Lung (tissue), 12 donors: ENCODE results near the gene JAG2. TPM values are rescaled to one million over a fixed set of nuclear protein-coding genes. Genes with fewer than 3 reads are reported as not detected.

ENCODE experiments used
- ATAC-seq: fragments of 200-7000 bp; cut with Tn5 transposase; one replicate; pipeline ENCODE4 v1.9.1; 2020; ENCODE audit warnings: moderate number of reproducible peaks; ENCODE audit not compliant: insufficient read depth, low FRiP score
- DNase-seq, 3 donors: peaks; one replicate each; pipeline ENCODE4 v3.0.0-alpha.2; 2013 to 2017
- H3K27ac ChIP-seq, 2 donors: one replicate each; pipeline ENCODE4 v1.5.1; 2013; ENCODE audit warnings: mild to moderate bottlenecking in 2 of 2, moderate library complexity in 2 of 2, control low read depth in 1 of 2, inconsistent platforms in 1 of 2, low read depth in 1 of 2, low read length in 1 of 2
- H3K27me3 ChIP-seq, 3 donors: one replicate each; pipeline ENCODE4 v1.5.1; 2013; ENCODE audit warnings: low read length in 2 of 3; ENCODE audit not compliant: control insufficient read depth in 3 of 3, insufficient read depth in 3 of 3
- H3K36me3 ChIP-seq, 4 donors: one replicate each; pipeline ENCODE4 v1.5.1; 2013; ENCODE audit warnings: low read length in 4 of 4, mild to moderate bottlenecking in 1 of 4, moderate library complexity in 1 of 4; ENCODE audit not compliant: control insufficient read depth in 4 of 4, insufficient read depth in 4 of 4
- H3K4me1 ChIP-seq, 5 donors: one replicate each; pipeline ENCODE4 v1.5.1; 2013; ENCODE audit warnings: low read length in 5 of 5, mild to moderate bottlenecking in 2 of 5, moderate library complexity in 1 of 5; ENCODE audit not compliant: control insufficient read depth in 5 of 5, insufficient read depth in 5 of 5
- H3K4me3 ChIP-seq: one replicate; pipeline ENCODE4 v1.5.1; 2013; ENCODE audit warnings: mild to moderate bottlenecking, control low read depth, moderate library complexity
- H3K9ac ChIP-seq, 2 donors: one replicate each; pipeline ENCODE4 v1.5.1; 2013; ENCODE audit warnings: low read length in 2 of 2, control low read depth in 1 of 2; ENCODE audit not compliant: insufficient read depth in 1 of 2
- H3K9me3 ChIP-seq, 4 donors: one replicate each; pipeline ENCODE4 v1.5.1; 2013; ENCODE audit warnings: low read length in 3 of 4, mild to moderate bottlenecking in 1 of 4, moderate library complexity in 1 of 4; ENCODE audit not compliant: control insufficient read depth in 4 of 4, insufficient read depth in 3 of 4
- CTCF ChIP-seq: IDR thresholded peaks from 2 replicates; pipeline ENCODE4 v1.5.1; 2012; ENCODE audit warnings: mild to moderate bottlenecking; ENCODE audit errors: control extremely low read depth, extremely low read depth
- WGBS, 2 donors: extraction: QIAGEN DNeasy Blood & Tissue Kit; methylation state at CpG; one replicate each; pipeline ENCODE4 v1.1.7; 2013; 5-methylcytosine and 5-hydroxymethylcytosine counted together
- polyA plus RNA-seq, 2 donors: library from polyadenylated mRNA; stranded (reverse); fragments of 200-250 nt; gene quantifications; one replicate each; pipeline ENCODE4 v1.2.1, GENCODE V29; 2013
- total RNA-seq, 2 donors: library from RNA; depleted of rRNA in 1 of 2; stranded (reverse); fragments of >200 nt in 1 of 2; gene quantifications; one replicate each; pipeline ENCODE4 v1.2.1, GENCODE V29; 2014 to 2021
- donor health status: control.
- donor health status: control.
- donor health status: Bipolar disorder and iron deficiency.
- donor health status: healthy.
- donor health status: DM: yes; HTN: yes; CAD: no.

Gene JAG2
- total and polyA plus RNA-seq, 4 donors, result 14.1 to 35.1 (median 27.8) TPM

DNA sequence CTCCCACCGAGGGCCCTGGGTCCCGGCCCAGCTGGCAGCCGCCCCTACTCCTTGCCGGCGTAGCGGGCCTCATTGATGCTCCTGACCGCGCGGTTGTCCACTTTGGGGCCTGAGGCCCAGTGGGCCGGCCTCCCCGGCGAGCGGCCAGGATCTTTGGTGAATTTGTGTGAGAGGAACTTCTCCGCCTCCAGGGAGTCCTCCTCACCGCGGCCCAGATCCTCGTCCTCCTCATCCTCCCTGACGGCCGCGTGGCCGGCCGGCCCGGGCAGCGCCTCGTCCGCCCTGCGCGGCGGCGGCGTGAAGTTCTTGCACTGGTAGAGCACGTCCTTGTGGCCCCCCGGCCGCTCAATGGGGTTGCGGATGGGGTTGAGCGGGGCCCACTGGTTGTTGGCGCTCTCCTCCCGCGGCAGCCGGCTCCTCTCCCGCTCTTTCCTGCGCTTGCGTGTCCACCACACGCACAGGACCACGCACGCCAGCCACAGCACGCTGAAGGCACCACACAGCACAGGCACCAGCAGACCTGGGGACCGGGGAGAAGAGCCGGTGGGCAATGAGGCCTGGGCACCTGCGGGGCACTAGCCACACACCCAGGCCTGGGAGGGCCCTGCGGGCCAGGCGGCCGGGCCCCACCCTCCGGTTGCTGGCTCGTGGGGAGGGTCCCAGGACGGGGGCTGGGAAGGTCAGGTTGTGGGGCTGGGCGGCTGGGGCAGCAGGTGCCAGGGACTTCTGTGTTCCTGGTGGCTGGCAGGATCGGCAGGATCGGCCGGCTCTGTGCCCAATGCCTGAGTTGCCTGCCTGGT lies 25.7 kb downstream of the JAG2 start:
- 97 to 98% methylated on average over 59 to 60 of the region's 60 CpGs for WGBS, 2 donors
- no peak for TF ChIP-seq CTCF
- H3K36me3 ChIP-seq, result peaks cover 0 to 26% (median under 1%) of the 10 kb centered on the region in 4 donors
- no peak overlapping the region for H3K9ac ChIP-seq
- no peak for DNase-seq
- H3K27ac ChIP-seq, result no peak overlapping the region
- no peak overlapping the region for H3K4me3 ChIP-seq
- ATAC-seq, result no peak
- H3K4me1 ChIP-seq, result no peaks in the 10 kb centered on the region
- no peaks in the 10 kb centered on the region for H3K27me3 ChIP-seq
- H3K9me3 ChIP-seq, result peaks cover 0 to 14% (median 2%) of the 10 kb centered on the region in 4 donors

DNA sequence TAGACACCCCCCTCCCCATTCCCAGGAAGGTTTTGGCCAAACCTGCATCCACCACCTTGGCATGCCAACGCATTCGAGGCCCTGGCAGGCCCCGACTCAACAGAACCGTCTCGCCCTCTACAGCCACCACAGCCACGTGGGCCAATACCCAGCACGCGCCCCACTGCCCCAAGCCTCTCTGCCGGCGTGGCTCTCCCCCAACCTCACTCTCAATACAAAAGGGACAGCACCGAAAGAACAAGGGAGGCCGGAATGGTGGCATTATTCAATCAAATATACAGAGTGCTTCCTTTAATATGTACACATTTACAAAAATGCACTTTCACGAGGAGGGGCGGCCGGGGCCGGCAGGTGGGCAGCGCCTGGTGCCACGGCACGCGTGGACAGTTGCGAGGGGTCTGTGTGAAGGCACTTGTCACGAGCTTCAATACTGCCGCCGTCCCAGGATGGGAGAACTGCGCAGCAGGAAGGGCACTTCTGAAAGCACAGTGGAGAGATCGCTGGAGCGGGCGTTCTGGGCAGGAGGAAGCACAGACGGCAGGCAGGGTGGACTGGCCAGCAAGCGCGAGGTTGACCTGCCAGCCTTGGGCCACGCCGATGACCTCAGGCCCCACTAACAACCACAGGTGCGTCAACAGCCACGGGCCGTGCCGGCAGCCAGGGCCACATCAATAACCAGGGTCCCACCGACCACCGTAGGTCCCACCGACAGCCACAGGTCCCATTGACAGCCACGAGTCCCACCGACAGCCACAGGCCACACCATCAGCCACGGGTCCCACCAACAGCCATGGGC lies 26.9 kb downstream of the JAG2 start:
- H3K9me3 ChIP-seq, result peaks cover 0 to 14% (median 2%) of the 10 kb centered on the region in 4 donors
- no peak overlapping the region for H3K27ac ChIP-seq
- H3K4me1 ChIP-seq, result no peaks in the 10 kb centered on the region
- DNase-seq, result peak in 1 of 3 donors; percentile 10
- H3K36me3 ChIP-seq, result peaks cover 0 to 22% (median under 1%) of the 10 kb centered on the region in 4 donors
- WGBS, 2 donors, result 94 to 95% methylated on average over 43 of the region's 43 CpGs
- no peak overlapping the region for H3K9ac ChIP-seq
- TF ChIP-seq CTCF, result no peak
- H3K27me3 ChIP-seq, result no peaks in the 10 kb centered on the region
- ATAC-seq, result no peak
- H3K4me3 ChIP-seq, result no peak overlapping the region

DNA sequence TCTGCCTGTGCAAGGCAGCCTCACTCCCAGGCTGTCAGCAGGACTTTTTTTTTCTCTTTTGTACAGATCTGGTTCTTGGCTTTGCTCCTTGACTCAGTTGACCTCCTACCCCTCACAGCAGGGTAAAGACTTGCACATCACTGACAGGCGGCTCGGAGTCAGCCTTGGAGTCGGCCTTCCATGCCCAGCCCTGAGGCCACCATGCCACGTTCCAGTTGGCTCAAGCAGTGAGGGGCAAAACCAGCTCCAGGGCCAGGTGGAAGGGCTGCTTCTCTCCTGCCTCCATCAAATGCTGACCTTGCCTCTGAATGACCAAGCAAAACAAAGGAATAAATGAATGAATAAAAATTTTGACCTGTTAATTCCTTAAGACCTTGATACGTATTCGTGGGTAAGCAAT lies 27.6 kb downstream of the JAG2 start:
- no peak for ATAC-seq
- Histone ChIP-seq H3K27me3 (no peaks in the 10 kb centered on the region), H3K27ac (no peak overlapping the region), H3K9me3 (peaks cover 0 to 14% (median 2%) of the 10 kb centered on the region in 4 donors), H3K4me1 (no peaks in the 10 kb centered on the region), H3K4me3 (no peak overlapping the region), H3K9ac (no peak overlapping the region), H3K36me3 (peaks cover 0 to 18% (median under 1%) of the 10 kb centered on the region in 4 donors)
- no peak for TF ChIP-seq CTCF
- no peak for DNase-seq
- 94% methylated on average over 6 of the region's 6 CpGs for WGBS, 2 donors
